Smooth muscle cell (in vitro differentiated cells): Measurements from ENCODE around the gene IRF5. TPM values are rescaled to one million over a fixed set of nuclear protein-coding genes. Genes with fewer than 3 reads are reported as not detected.

Experiments
- DNase-seq: peaks from one replicate; lab custom pipeline; 2025; ENCODE audit not compliant: unreplicated experiment; lab: John Stamatoyannopoulos, UW
- H2AFZ ChIP-seq: fragments of 200-600 bp; sonication (generic); 2 replicates; pipeline ENCODE4 v1.6.0; 2016; ENCODE audit warnings: antibody characterized with exemption, low read depth, mild to moderate bottlenecking
- H3F3A ChIP-seq: fragments of 200-600 bp; sonication (generic); 2 replicates; pipeline ENCODE4 v1.6.0; 2017; ENCODE audit warnings: antibody characterized with exemption, low read depth
- H3K27ac ChIP-seq: fragments of 200-600 bp; sonication (generic); 2 replicates; pipeline ENCODE4 v1.5.1; 2016; ENCODE audit warnings: low read depth, mild to moderate bottlenecking
- H3K27me3 ChIP-seq: fragments of 200-600 bp; sonication (generic); 2 replicates; pipeline ENCODE4 v1.6.1; 2016; ENCODE audit warnings: low read depth, mild to moderate bottlenecking
- H3K36me3 ChIP-seq: fragments of 200-600 bp; sonication (generic); 2 replicates; pipeline ENCODE4 v1.5.1; 2016; ENCODE audit warnings: low read depth
- H3K4me1 ChIP-seq: fragments of 200-600 bp; sonication (generic); 2 replicates; pipeline ENCODE4 v1.5.1; 2016; ENCODE audit warnings: low read depth
- H3K4me2 ChIP-seq: fragments of 200-600 bp; sonication (generic); 2 replicates; pipeline ENCODE4 v1.6.0; 2016; ENCODE audit warnings: mild to moderate bottlenecking
- H3K4me3 ChIP-seq: fragments of 200-600 bp; sonication (generic); 2 replicates; pipeline ENCODE4 v1.5.1; 2016; ENCODE audit warnings: mild to moderate bottlenecking
- H3K79me2 ChIP-seq: fragments of 200-600 bp; sonication (generic); 2 replicates; pipeline ENCODE4 v1.6.0; 2016; ENCODE audit warnings: low read depth, mild to moderate bottlenecking
- H3K9ac ChIP-seq: fragments of 200-600 bp; sonication (generic); 2 replicates; pipeline ENCODE4 v1.6.0; 2016; ENCODE audit warnings: low read depth
- H3K9me3 ChIP-seq: fragments of 200-600 bp; sonication (generic); replicated peaks from 2 replicates; pipeline ENCODE4 v1.5.1; 2016; ENCODE audit warnings: low read depth
- H4K20me1 ChIP-seq: fragments of 200-600 bp; sonication (generic); 2 replicates; pipeline ENCODE4 v1.6.0; 2016; ENCODE audit warnings: low read depth
- WGBS: methylation state at CpG from one replicate; pipeline ENCODE4 v1.1.7; 2016; ENCODE audit warnings: low lambda C conversion rate; 5-methylcytosine and 5-hydroxymethylcytosine counted together
- polyA plus RNA-seq: library from polyadenylated mRNA; unstranded; fragments of >200 nt; fragmentation: Nextera tagmentation; extraction: Ambion mirVana; gene quantifications from 2 replicates; pipeline ENCODE4 v1.2.1, GENCODE V29; 2016
- total RNA-seq: library from RNA; depleted of rRNA; stranded (reverse); fragments of >200 nt; gene quantifications from 2 replicates; pipeline ENCODE4 v1.2.3, GENCODE V29; 2014
- TF ChIP-seq, protein P1 (sequence below): fragments of 200-600 bp; sonication (generic); IDR thresholded peaks from 2 replicates; pipeline ENCODE4 v1.5.1; 2017; ENCODE audit warnings: borderline replicate concordance, mild to moderate bottlenecking, antibody characterized with exemption; ENCODE audit not compliant: insufficient read depth, poor library complexity, severe bottlenecking

IRF5 gene
- total and polyA plus RNA-seq, 2 experiments from 2014 or later = 0.35 to 0.76 TPM

DNA sequence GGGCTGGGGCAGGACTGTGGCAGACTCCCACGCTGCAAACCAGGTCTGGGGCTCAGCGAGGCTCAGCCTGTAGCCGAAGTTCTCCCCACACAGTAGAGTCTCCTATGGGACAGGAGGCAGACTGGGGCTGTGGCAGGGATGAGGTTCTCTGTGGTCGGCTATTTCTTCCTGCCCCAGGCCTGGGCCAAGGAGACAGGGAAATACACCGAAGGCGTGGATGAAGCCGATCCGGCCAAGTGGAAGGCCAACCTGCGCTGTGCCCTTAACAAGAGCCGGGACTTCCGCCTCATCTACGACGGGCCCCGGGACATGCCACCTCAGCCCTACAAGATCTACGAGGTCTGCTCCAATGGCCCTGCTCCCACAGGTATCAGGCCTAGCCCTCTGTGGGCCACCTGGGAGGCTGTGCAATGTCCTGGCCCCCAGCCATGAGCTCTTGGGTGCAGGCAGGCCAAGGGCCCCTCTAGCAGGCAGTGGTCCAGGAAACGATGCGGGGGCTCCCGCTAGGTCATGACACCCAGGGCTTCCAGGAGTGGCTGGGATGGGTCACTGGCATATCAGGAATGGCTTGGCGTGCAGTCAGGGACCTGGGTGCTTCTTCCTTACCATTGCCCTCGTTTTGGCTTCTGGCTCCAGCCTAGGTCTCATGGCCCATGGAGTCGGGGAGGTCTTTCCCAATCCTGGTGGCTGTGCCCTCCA lies 8.1 kb downstream of the IRF5 start:
- H3K9me3 ChIP-seq = no peaks in the 10 kb centered on the region
- no peaks in the 10 kb centered on the region for H3K36me3 ChIP-seq
- H3K4me1 ChIP-seq = no peaks in the 10 kb centered on the region
- H3K4me3 ChIP-seq = no peak overlapping the region
- H3K27ac ChIP-seq = no peak overlapping the region
- no peak overlapping the region for H3K4me2 ChIP-seq
- H3K9ac ChIP-seq = no peak overlapping the region
- WGBS = 93% methylated on average over 21 of the region's 21 CpGs
- no peak for DNase-seq
- TF ChIP-seq, protein P1, sequence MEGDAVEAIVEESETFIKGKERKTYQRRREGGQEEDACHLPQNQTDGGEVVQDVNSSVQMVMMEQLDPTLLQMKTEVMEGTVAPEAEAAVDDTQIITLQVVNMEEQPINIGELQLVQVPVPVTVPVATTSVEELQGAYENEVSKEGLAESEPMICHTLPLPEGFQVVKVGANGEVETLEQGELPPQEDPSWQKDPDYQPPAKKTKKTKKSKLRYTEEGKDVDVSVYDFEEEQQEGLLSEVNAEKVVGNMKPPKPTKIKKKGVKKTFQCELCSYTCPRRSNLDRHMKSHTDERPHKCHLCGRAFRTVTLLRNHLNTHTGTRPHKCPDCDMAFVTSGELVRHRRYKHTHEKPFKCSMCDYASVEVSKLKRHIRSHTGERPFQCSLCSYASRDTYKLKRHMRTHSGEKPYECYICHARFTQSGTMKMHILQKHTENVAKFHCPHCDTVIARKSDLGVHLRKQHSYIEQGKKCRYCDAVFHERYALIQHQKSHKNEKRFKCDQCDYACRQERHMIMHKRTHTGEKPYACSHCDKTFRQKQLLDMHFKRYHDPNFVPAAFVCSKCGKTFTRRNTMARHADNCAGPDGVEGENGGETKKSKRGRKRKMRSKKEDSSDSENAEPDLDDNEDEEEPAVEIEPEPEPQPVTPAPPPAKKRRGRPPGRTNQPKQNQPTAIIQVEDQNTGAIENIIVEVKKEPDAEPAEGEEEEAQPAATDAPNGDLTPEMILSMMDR = no peak
- no peaks in the 10 kb centered on the region for H3F3A ChIP-seq
- peaks cover 6% of the 10 kb centered on the region for H3K27me3 ChIP-seq
- no peaks in the 10 kb centered on the region for H3K79me2 ChIP-seq
- no peaks in the 10 kb centered on the region for H4K20me1 ChIP-seq
- no peak overlapping the region for H2AFZ ChIP-seq

DNA sequence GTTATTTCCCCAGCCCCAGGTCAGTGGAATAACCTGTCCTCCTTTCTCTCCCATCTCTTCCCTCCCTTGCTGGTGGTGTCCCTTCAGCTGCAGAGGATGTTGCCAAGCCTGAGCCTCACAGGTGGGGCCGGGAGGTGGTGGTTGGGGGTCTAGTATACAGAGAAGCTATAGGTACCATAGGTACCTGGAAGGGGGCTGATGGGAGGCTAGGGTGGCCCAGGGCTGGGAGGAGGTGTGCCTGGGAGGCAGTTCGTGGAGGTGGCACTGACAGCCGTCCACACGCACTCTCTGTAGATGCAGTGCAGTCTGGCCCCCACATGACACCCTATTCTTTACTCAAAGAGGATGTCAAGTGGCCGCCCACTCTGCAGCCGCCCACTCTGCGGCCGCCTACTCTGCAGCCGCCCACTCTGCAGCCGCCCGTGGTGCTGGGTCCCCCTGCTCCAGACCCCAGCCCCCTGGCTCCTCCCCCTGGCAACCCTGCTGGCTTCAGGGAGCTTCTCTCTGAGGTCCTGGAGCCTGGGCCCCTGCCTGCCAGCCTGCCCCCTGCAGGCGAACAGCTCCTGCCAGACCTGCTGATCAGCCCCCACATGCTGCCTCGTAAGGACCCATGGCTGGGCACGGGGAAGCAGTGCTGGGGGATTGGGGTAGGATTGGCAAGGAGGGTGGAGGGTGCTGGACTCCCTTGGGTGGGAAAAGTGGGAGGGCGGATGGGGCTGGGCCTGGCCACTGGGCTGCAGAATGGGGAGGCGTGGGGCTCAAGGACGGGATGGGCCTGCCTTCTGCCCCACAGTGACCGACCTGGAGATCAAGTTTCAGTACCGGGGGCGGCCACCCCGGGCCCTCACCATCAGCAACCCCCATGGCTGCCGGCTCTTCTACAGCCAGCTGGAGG lies 9.5 kb downstream of the IRF5 start:
- no peaks in the 10 kb centered on the region for H3F3A ChIP-seq
- no peak overlapping the region for H2AFZ ChIP-seq
- no peak overlapping the region for H3K9ac ChIP-seq
- 84% methylated on average over 15 of the region's 22 CpGs for WGBS
- no peak overlapping the region for H3K4me3 ChIP-seq
- TF ChIP-seq, protein P1 = no peak
- DNase-seq = no peak
- H4K20me1 ChIP-seq = no peaks in the 10 kb centered on the region
- H3K4me2 ChIP-seq = no peak overlapping the region
- no peaks in the 10 kb centered on the region for H3K9me3 ChIP-seq
- no peak overlapping the region for H3K27ac ChIP-seq
- no peaks in the 10 kb centered on the region for H3K36me3 ChIP-seq
- no peaks in the 10 kb centered on the region for H3K27me3 ChIP-seq
- no peaks in the 10 kb centered on the region for H3K4me1 ChIP-seq
- H3K79me2 ChIP-seq = no peaks in the 10 kb centered on the region

DNA sequence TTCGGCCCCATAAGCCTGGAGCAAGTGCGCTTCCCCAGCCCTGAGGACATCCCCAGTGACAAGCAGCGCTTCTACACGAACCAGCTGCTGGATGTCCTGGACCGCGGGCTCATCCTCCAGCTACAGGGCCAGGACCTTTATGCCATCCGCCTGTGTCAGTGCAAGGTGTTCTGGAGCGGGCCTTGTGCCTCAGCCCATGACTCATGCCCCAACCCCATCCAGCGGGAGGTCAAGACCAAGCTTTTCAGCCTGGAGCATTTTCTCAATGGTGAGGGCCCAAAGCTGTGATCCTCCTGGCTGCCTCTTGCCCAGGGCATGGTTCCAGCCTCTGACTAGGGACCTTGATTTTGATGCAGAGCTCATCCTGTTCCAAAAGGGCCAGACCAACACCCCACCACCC lies 10.1 kb downstream of the IRF5 start:
- no peak overlapping the region for H3K4me2 ChIP-seq
- TF ChIP-seq, protein P1 = no peak
- H3K9ac ChIP-seq = no peak overlapping the region
- WGBS = 91% methylated on average over 9 of the region's 9 CpGs
- no peaks in the 10 kb centered on the region for H3K79me2 ChIP-seq
- no peak overlapping the region for H3K4me3 ChIP-seq
- no peaks in the 10 kb centered on the region for H3K36me3 ChIP-seq
- H3K27me3 ChIP-seq = no peaks in the 10 kb centered on the region
- H3K9me3 ChIP-seq = no peaks in the 10 kb centered on the region
- no peak overlapping the region for H3K27ac ChIP-seq
- no peaks in the 10 kb centered on the region for H4K20me1 ChIP-seq
- H3K4me1 ChIP-seq = no peaks in the 10 kb centered on the region
- H2AFZ ChIP-seq = no peak overlapping the region
- no peak for DNase-seq
- H3F3A ChIP-seq = no peaks in the 10 kb centered on the region
